Measurements from ENCODE around the gene TNS2.

The TNS2 gene

GRCh38 chr12:53047221-53048032 is 2.4 kb upstream of the TNS2 start:
- TF ChIP-seq CTCF (IDR thresholded peaks at IDR 0.05; ENCODE audit: low read length) (no peak), EZH2 (IDR thresholded peaks at IDR 0.05; ENCODE audit: borderline replicate concordance, low read length) (no peak)
- peak overlapping the region; percentile 99 for H3K4me2 ChIP-seq (ENCODE audit: low read length)
- H3F3A ChIP-seq (ENCODE audit: insufficient read depth, low read length) = no peaks in the 10 kb centered on the region
- peaks cover 2% of the 10 kb centered on the region; the same call in 1 of the 2 replicates for H3K36me3 ChIP-seq (ENCODE audit: insufficient read depth, low read length)
- H3K9me2 ChIP-seq (ENCODE audit: low read depth, low read length) = no peaks in the 10 kb centered on the region
- H3K79me2 ChIP-seq (ENCODE audit: insufficient read depth, low read length) = no peaks in the 10 kb centered on the region
- no peak overlapping the region for H3K27ac ChIP-seq (ENCODE audit: low read depth, low read length, poor library complexity, severe bottlenecking)
- H3K9me3 ChIP-seq (ENCODE audit: low read length) = no peaks in the 10 kb centered on the region
- no peak overlapping the region for H2AFZ ChIP-seq (ENCODE audit: low read length)
- peak overlapping the region; percentile 32; the same call in 1 of the 2 replicates for H3K9ac ChIP-seq (ENCODE audit: low read length)
- H4K20me1 ChIP-seq (ENCODE audit: insufficient read depth, low read length) = no peaks in the 10 kb centered on the region
- peak overlapping the region; percentile 74 for H3K4me3 ChIP-seq (ENCODE audit: low read depth, low read length, poor library complexity, severe bottlenecking)
- H3K27me3 ChIP-seq (ENCODE audit: insufficient read depth, low read length) = no peaks in the 10 kb centered on the region; the same call in 1 of the 2 replicates
- H3K4me1 ChIP-seq (ENCODE audit: insufficient read depth, low read length, severe bottlenecking) = peaks cover 7% of the 10 kb centered on the region

DNA sequence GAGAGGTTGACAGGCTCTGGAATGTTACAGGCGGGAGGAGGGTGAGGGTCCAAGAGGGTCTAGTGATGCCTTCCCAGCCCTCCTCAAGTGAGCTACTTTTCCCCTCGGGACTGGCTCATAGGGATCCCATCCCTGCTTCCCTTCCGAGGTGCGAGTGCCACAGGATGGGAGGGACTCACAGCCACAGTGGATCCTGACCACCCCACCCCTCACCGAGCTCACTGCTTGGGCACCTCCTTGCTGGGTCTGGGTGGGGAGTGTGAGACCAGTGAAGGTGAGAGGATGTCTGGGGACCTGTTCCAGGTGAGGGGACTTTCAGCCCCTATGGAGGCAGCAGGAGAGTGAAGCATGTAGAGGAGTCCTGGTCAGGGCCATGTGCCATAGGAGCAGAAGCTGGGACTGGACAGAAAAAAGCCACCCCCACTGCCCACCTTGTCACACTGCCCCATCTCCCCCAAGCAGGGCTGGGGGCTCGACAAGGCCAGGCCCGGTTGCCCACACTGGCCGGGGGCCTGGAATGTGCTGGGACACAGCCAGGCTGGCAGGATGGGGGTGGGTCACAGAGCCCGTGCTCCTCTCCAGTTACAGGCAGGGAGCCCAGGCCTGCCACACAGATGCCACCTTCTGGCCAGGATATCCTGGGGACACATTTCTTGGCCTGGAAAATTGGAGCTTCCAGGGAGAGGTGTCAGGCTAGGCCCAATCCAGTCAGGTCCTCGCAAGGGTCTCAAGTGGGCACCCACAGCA is 1.7 kb upstream of the TNS2 start:
- TF ChIP-seq EZH2 (IDR thresholded peaks at IDR 0.05; ENCODE audit: borderline replicate concordance, low read length) (no peak), CTCF (IDR thresholded peaks at IDR 0.05; ENCODE audit: low read length) (no peak)
- H3K4me1 ChIP-seq (ENCODE audit: insufficient read depth, low read length, severe bottlenecking) = peaks cover 7% of the 10 kb centered on the region

GRCh38 chr12:53048780-53049401 is 974 bp upstream of the TNS2 start:
- Histone ChIP-seq H3K9me3 (ENCODE audit: low read length) (no peaks in the 10 kb centered on the region), H3F3A (ENCODE audit: insufficient read depth, low read length) (no peaks in the 10 kb centered on the region), H3K9me2 (ENCODE audit: low read depth, low read length) (no peaks in the 10 kb centered on the region), H4K20me1 (ENCODE audit: insufficient read depth, low read length) (no peaks in the 10 kb centered on the region), H3K4me1 (ENCODE audit: insufficient read depth, low read length, severe bottlenecking) (peaks cover 13% of the 10 kb centered on the region), H3K27me3 (ENCODE audit: insufficient read depth, low read length) (no peaks in the 10 kb centered on the region; the same call in 1 of the 2 replicates), H3K79me2 (ENCODE audit: insufficient read depth, low read length) (no peaks in the 10 kb centered on the region), H2AFZ (ENCODE audit: low read length) (no peak overlapping the region), H3K4me2 (ENCODE audit: low read length) (no peak overlapping the region), H3K36me3 (ENCODE audit: insufficient read depth, low read length) (no peaks in the 10 kb centered on the region), H3K4me3 (ENCODE audit: low read depth, low read length, poor library complexity, severe bottlenecking) (no peak overlapping the region), H3K27ac (ENCODE audit: low read depth, low read length, poor library complexity, severe bottlenecking) (no peak overlapping the region), H3K9ac (ENCODE audit: low read length) (no peak overlapping the region)
- no peak for TF ChIP-seq EZH2 (IDR thresholded peaks at IDR 0.05; ENCODE audit: borderline replicate concordance, low read length)
- no peak for TF ChIP-seq CTCF (IDR thresholded peaks at IDR 0.05; ENCODE audit: low read length)

More for the DNA sequence above, 1.7 kb upstream of the TNS2 start:
- H2AFZ ChIP-seq (ENCODE audit: low read length) = no peak overlapping the region
- no peaks in the 10 kb centered on the region for H3K79me2 ChIP-seq (ENCODE audit: insufficient read depth, low read length)
- H3F3A ChIP-seq (ENCODE audit: insufficient read depth, low read length) = no peaks in the 10 kb centered on the region
- peak overlapping the region; percentile 52 for H3K4me3 ChIP-seq (ENCODE audit: low read depth, low read length, poor library complexity, severe bottlenecking)
- no peak overlapping the region for H3K27ac ChIP-seq (ENCODE audit: low read depth, low read length, poor library complexity, severe bottlenecking)
- no peak overlapping the region; the same call in 1 of the 2 replicates for H3K9ac ChIP-seq (ENCODE audit: low read length)
- no peaks in the 10 kb centered on the region for H3K36me3 ChIP-seq (ENCODE audit: insufficient read depth, low read length)
- no peaks in the 10 kb centered on the region; the same call in 1 of the 2 replicates for H3K27me3 ChIP-seq (ENCODE audit: insufficient read depth, low read length)
- H3K4me2 ChIP-seq (ENCODE audit: low read length) = peak overlapping the region; percentile 67; the same call in 1 of the 2 replicates
- no peaks in the 10 kb centered on the region for H4K20me1 ChIP-seq (ENCODE audit: insufficient read depth, low read length)
- no peaks in the 10 kb centered on the region for H3K9me2 ChIP-seq (ENCODE audit: low read depth, low read length)
- H3K9me3 ChIP-seq (ENCODE audit: low read length) = no peaks in the 10 kb centered on the region
